A673 (cell line): ENCODE results near the gene EPS8.

Experiments used
- EZH2 ChIP-seq: fragments of 200-600 bp; sonication (generic); IDR thresholded peaks from 2 replicates; pipeline ENCODE4 v1.6.1; 2017; ENCODE audit warnings: borderline replicate concordance, low read depth, mild to moderate bottlenecking, mixed read lengths, antibody characterized with exemption, low read length; ENCODE audit not compliant: poor library complexity, severe bottlenecking
- TF ChIP-seq, protein P1 (sequence below): fragments of 300-800, 200-600 bp; sonication (generic); conservative IDR thresholded peaks from 2 replicates; pipeline ENCODE4 v1.5.1; 2017; ENCODE audit warnings: low read depth, mild to moderate bottlenecking, antibody characterized with exemption, low read length, moderate library complexity, mixed read lengths

GRCh38 chr12:15672671-15673270 lies 116.4 kb downstream of the EPS8 start:
- TF ChIP-seq, protein P1, sequence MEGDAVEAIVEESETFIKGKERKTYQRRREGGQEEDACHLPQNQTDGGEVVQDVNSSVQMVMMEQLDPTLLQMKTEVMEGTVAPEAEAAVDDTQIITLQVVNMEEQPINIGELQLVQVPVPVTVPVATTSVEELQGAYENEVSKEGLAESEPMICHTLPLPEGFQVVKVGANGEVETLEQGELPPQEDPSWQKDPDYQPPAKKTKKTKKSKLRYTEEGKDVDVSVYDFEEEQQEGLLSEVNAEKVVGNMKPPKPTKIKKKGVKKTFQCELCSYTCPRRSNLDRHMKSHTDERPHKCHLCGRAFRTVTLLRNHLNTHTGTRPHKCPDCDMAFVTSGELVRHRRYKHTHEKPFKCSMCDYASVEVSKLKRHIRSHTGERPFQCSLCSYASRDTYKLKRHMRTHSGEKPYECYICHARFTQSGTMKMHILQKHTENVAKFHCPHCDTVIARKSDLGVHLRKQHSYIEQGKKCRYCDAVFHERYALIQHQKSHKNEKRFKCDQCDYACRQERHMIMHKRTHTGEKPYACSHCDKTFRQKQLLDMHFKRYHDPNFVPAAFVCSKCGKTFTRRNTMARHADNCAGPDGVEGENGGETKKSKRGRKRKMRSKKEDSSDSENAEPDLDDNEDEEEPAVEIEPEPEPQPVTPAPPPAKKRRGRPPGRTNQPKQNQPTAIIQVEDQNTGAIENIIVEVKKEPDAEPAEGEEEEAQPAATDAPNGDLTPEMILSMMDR: no peak
- no peak for TF ChIP-seq EZH2
